Activated naive CD4-positive, alpha-beta T cell treated with anti-CD3 and anti-CD28 coated beads, Interleukin-2, amount 50 U/mL, for 72 hours (primary cell): ENCODE measurements around the gene FAM204A. TPM values are rescaled to one million over a fixed set of nuclear protein-coding genes. Genes with fewer than 3 reads are reported as not detected.
A peak's percentile ranks its signal among the peaks of the same experiment; 100 is the strongest.

Experiments used
- ATAC-seq, 2 donors: fragments of 150-1000 bp; cut with Tn5 transposase; 2 replicates each; pipeline ENCODE4 v1.10.0; 2021; ENCODE audit warnings: mild to moderate bottlenecking in 2 of 2, moderate library complexity in 2 of 2
- DNase-seq, 2 donors: peaks; one replicate each; pipeline ENCODE4 v3.0.0; 2021 to 2022; ENCODE audit warnings: low spot score in 2 of 2
- H3K27ac Mint-ChIP-seq, 2 donors: one replicate each; pipeline ENCODE4 v1.8.0; 2022; ENCODE audit warnings: mild to moderate bottlenecking in 2 of 2, mixed read lengths in 2 of 2
- H3K36me3 Mint-ChIP-seq, 2 donors: one replicate each; pipeline ENCODE4 v1.8.0; 2022; ENCODE audit warnings: mixed read lengths in 2 of 2
- H3K9me3 Mint-ChIP-seq, 2 donors: one replicate each; pipeline ENCODE4 v1.8.0; 2022; ENCODE audit warnings: mixed read lengths in 2 of 2
- total RNA-seq, 2 donors: library from RNA; stranded (reverse); gene quantifications; one replicate each; pipeline ENCODE4 v1.2.3, GENCODE V29; 2022

FAM204A gene
- 10 to 100 TPM; 43.8 to 56.9 TPM for total RNA-seq

- ATAC-seq: peak; percentile 100
- Mint-ChIP-seq H3K36me3 (peaks cover 0 to 6% of the 10 kb centered on the region in 2 donors), H3K9me3 (no peaks in the 10 kb centered on the region), H3K27ac (peak within 1 kb of the TSS; percentile 93 to 97)
- peak; percentile 92 to 96 for DNase-seq
Observed at GRCh38 chr10:118341791-118342637, at the start of gene FAM204A. Gene FAM204A (minus strand): TSS chr10:118342324. CDS start chr10:118336415, 5,909 bp downstream.

- Mint-ChIP-seq H3K36me3 (no peaks in the 10 kb centered on the region), H3K27ac (no peak overlapping the region), H3K9me3 (no peaks in the 10 kb centered on the region)
- DNase-seq (no peak), ATAC-seq (no peak)
Observed at GRCh38 chr10:118383699-118384098, 41.6 kb upstream of the FAM204A start.

GRCh38 chr10:118383063-118383689 is 41.1 kb upstream of the FAM204A start:
- peak in 1 of 2 donors; percentile 34 for ATAC-seq
- Mint-ChIP-seq H3K36me3 (no peaks in the 10 kb centered on the region), H3K27ac (no peak overlapping the region), H3K9me3 (no peaks in the 10 kb centered on the region)
- DNase-seq: no peak

GRCh38 chr10:118374404-118374803 is 32.3 kb upstream of the FAM204A start:
- Mint-ChIP-seq H3K27ac (no peak overlapping the region), H3K36me3 (no peaks in the 10 kb centered on the region), H3K9me3 (no peaks in the 10 kb centered on the region)
- DNase-seq (no peak), ATAC-seq (no peak)

GRCh38 chr10:118373786-118374185 is 31.7 kb upstream of the FAM204A start:
- no peak for DNase-seq
- H3K36me3 Mint-ChIP-seq: no peaks in the 10 kb centered on the region
- ATAC-seq: no peak
- H3K27ac Mint-ChIP-seq: no peak overlapping the region
- no peaks in the 10 kb centered on the region for H3K9me3 Mint-ChIP-seq

- H3K9me3 Mint-ChIP-seq: no peaks in the 10 kb centered on the region
- DNase-seq (no peak), ATAC-seq (no peak)
- peaks cover 0 to 2% of the 10 kb centered on the region in 2 donors for H3K36me3 Mint-ChIP-seq
- no peak overlapping the region for H3K27ac Mint-ChIP-seq
Observed at GRCh38 chr10:118370499-118370898, 28.4 kb upstream of the FAM204A start.

- peaks cover 0 to 9% of the 10 kb centered on the region in 2 donors for H3K36me3 Mint-ChIP-seq
- ATAC-seq: no peak
Observed at GRCh38 chr10:118369641-118370205, 27.6 kb upstream of the FAM204A start.

GRCh38 chr10:118365702-118366101 is 23.6 kb upstream of the FAM204A start:
- Mint-ChIP-seq H3K36me3 (peaks cover 0 to 9% of the 10 kb centered on the region in 2 donors), H3K9me3 (peaks cover 0 to 6% of the 10 kb centered on the region in 2 donors), H3K27ac (no peak overlapping the region)
- DNase-seq (no peak), ATAC-seq (no peak)

More at GRCh38 chr10:118369641-118370205, 27.6 kb upstream of the FAM204A start:
- DNase-seq: no peak
- Mint-ChIP-seq H3K27ac (no peak overlapping the region), H3K9me3 (peaks cover 0 to 6% of the 10 kb centered on the region in 2 donors)

GRCh38 chr10:118362103-118362502 is 20.0 kb upstream of the FAM204A start:
- peaks cover 0 to 6% of the 10 kb centered on the region in 2 donors for H3K9me3 Mint-ChIP-seq
- ATAC-seq (no peak), DNase-seq (no peak)
- H3K36me3 Mint-ChIP-seq: peaks cover 0 to 9% of the 10 kb centered on the region in 2 donors
- H3K27ac Mint-ChIP-seq: no peak overlapping the region

- Mint-ChIP-seq H3K36me3 (no peaks in the 10 kb centered on the region), H3K9me3 (no peaks in the 10 kb centered on the region)
- ATAC-seq: no peak
Observed at GRCh38 chr10:118358327-118358726, 16.2 kb upstream of the FAM204A start.

GRCh38 chr10:118357841-118358240 is 15.7 kb upstream of the FAM204A start:
- Mint-ChIP-seq H3K9me3 (no peaks in the 10 kb centered on the region), H3K27ac (no peak overlapping the region)
- no peak for DNase-seq

More at GRCh38 chr10:118358327-118358726, 16.2 kb upstream of the FAM204A start:
- H3K27ac Mint-ChIP-seq: no peak overlapping the region
- DNase-seq: no peak

GRCh38 chr10:118356628-118357027 is 14.5 kb upstream of the FAM204A start:
- Mint-ChIP-seq H3K27ac (no peak overlapping the region), H3K9me3 (no peaks in the 10 kb centered on the region), H3K36me3 (no peaks in the 10 kb centered on the region)
- ATAC-seq: no peak
- no peak for DNase-seq

More at GRCh38 chr10:118357841-118358240, 15.7 kb upstream of the FAM204A start:
- H3K36me3 Mint-ChIP-seq: no peaks in the 10 kb centered on the region
- no peak for ATAC-seq

GRCh38 chr10:118355234-118355633 is 13.1 kb upstream of the FAM204A start:
- DNase-seq (no peak), ATAC-seq (no peak)
- Mint-ChIP-seq H3K9me3 (no peaks in the 10 kb centered on the region), H3K27ac (no peak overlapping the region), H3K36me3 (no peaks in the 10 kb centered on the region)

GRCh38 chr10:118349235-118349634 is 7.1 kb upstream of the FAM204A start:
- ATAC-seq (no peak), DNase-seq (no peak)
- Mint-ChIP-seq H3K27ac (no peak overlapping the region), H3K36me3 (no peaks in the 10 kb centered on the region), H3K9me3 (no peaks in the 10 kb centered on the region)

- ATAC-seq (no peak), DNase-seq (no peak)
- Mint-ChIP-seq H3K9me3 (no peaks in the 10 kb centered on the region), H3K27ac (peak overlapping the region in 1 of 2 donors; percentile 93), H3K36me3 (peaks cover 0 to 6% of the 10 kb centered on the region in 2 donors)
Observed at GRCh38 chr10:118343549-118343948, 1.4 kb upstream of the FAM204A start.

- no peak for ATAC-seq
- no peak for DNase-seq
- no peaks in the 10 kb centered on the region for H3K9me3 Mint-ChIP-seq
- H3K36me3 Mint-ChIP-seq: peaks cover 0 to 6% of the 10 kb centered on the region in 2 donors
- H3K27ac Mint-ChIP-seq: peak overlapping the region in 1 of 2 donors; percentile 93
Observed at GRCh38 chr10:118343115-118343514, 991 bp upstream of the FAM204A start.

- ATAC-seq (no peak), DNase-seq (no peak)
- Mint-ChIP-seq H3K27ac (peak overlapping the region; percentile 93 to 97), H3K9me3 (no peaks in the 10 kb centered on the region), H3K36me3 (peaks cover 0 to 6% of the 10 kb centered on the region in 2 donors)
Observed at GRCh38 chr10:118342638-118343020, 505 bp upstream of the FAM204A start.
